NCI-H2171 treated with DMSO at 0.1 percent for 48 hours (cell line): Measurements from ENCODE around the gene SRSF7.
"Not testable (repeated sequence)": the region's sequence is repeated elsewhere in the genome, so short reads cannot be mapped to it uniquely, and the experiment has no call there.

Source experiments
- DNase-seq: peaks from one replicate; lab custom pipeline; 2025; lab: John Stamatoyannopoulos, UW

The SRSF7 gene

GRCh38 chr2:38754049-38754448 lies 2.9 kb upstream of the SRSF7 start:
- no peak for DNase-seq

- no peak for DNase-seq
Measured at GRCh38 chr2:38751596-38752410, 642 bp upstream of the SRSF7 start.

GRCh38 chr2:38750011-38750890 lies 910 bp downstream of the SRSF7 start:
- no peak for DNase-seq

GRCh38 chr2:38748943-38749804 lies 2.0 kb downstream of the SRSF7 start:
- DNase-seq, result no peak

GRCh38 chr2:38748391-38748790 lies 2.8 kb downstream of the SRSF7 start:
- no peak for DNase-seq

- no peak for DNase-seq
Measured at GRCh38 chr2:38747819-38748218, 3.3 kb downstream of the SRSF7 start.

- no peak for DNase-seq
Measured at GRCh38 chr2:38747007-38747424, 4.1 kb downstream of the SRSF7 start.

GRCh38 chr2:38745267-38745666 lies 5.9 kb downstream of the SRSF7 start:
- DNase-seq, result no peak

- no peak for DNase-seq
Measured at GRCh38 chr2:38744399-38744780, 6.8 kb downstream of the SRSF7 start.

GRCh38 chr2:38743672-38744398 lies 7.3 kb downstream of the SRSF7 start:
- DNase-seq, result no peak

GRCh38 chr2:38742797-38743559 lies 8.2 kb downstream of the SRSF7 start:
- no peak for DNase-seq

- peak; percentile 83 for DNase-seq
Measured at GRCh38 chr2:38740851-38741731, 10.1 kb downstream of the SRSF7 start.

- DNase-seq, result no peak
Measured at GRCh38 chr2:38739524-38739923, 11.6 kb downstream of the SRSF7 start.

- DNase-seq, result no peak
Measured at GRCh38 chr2:38737925-38738324, 13.2 kb downstream of the SRSF7 start.

GRCh38 chr2:38737000-38737698 lies 14.0 kb downstream of the SRSF7 start:
- not testable (repeated sequence) for DNase-seq

- no peak for DNase-seq
Measured at GRCh38 chr2:38735999-38736320, 15.2 kb downstream of the SRSF7 start.

- DNase-seq, result no peak
Measured at GRCh38 chr2:38734299-38735058, 16.7 kb downstream of the SRSF7 start.

GRCh38 chr2:38733300-38733971 lies 17.7 kb downstream of the SRSF7 start:
- no peak for DNase-seq
